ENCODE results near the gene KRTAP9-6.
"Not testable (repeated sequence)": the region's sequence is repeated elsewhere in the genome, so short reads cannot be mapped to it uniquely, and the experiment has no call there.

KRTAP9-6 gene

DNA sequence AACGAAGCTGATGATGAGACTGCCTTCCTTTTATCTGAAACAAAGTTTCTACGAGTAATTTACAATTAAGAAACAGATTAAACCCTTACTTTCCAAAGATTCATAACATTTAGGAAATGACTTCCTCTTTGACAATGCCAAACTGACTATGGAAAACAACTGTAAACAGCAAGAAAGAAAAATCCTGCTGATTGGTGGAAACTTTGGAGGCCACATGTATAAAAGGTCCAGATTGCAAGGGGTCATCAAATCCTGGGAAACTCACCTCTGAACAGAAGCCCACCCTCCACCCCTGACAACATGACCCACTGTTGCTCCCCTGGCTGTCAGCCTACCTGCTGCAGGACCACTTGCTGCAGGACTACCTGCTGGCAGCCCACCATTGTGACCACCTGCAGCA, at the start of gene KRTAP9-6:
TSS of gene KRTAP9-6 (plus strand) at position 301 of the 400 bp plus-strand sequence. CDS start at position 301, 0 bp downstream.
- no peak for DNase-seq (ENCODE audit: low spot score)

DNA sequence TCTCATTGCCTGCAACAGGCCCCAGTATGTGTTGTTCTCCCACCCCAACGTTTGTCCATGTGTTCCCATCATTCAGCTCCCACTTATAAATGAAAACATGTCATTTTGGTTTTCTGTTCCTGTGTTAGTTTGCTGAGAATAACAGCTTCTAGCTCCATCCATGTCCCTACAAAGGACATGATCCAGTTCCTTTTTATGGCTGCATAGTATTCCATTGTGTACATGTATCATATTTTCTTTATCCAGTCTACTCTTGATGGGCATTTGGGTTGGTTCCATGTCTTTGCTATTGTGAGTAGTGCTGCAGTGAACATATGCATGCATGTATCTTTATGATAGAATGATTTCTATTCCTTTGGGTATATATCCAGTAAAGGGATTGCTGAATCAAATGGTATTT, 49.5 kb upstream of the KRTAP9-6 start:
- no peak for DNase-seq (ENCODE audit: low spot score)

DNA sequence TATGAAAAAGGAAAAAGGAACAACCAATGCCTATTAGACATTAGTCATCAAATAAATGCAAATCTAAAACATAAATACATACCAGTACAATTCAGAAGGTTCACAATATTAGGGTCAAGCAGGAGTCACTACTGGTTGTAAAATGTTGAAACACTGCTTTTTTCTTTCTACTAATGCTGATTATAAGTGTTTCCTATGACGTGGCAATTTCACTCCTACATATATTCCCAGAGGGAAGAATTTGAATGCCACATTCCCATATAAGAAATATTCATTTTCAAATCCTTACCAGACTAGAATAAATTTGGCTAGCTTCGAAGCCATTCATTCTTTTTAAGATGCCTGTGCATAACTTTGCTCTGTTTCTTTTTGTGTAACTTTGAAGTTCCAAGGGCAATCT, 41.4 kb upstream of the KRTAP9-6 start:
- DNase-seq (ENCODE audit: low spot score): no peak

GRCh38 chr17:41226051-41226450, 39.1 kb upstream of the KRTAP9-6 start:
- no peak for DNase-seq (ENCODE audit: low spot score)

GRCh38 chr17:41226598-41227095, 38.5 kb upstream of the KRTAP9-6 start, which contains the start of gene KRTAP9-2:
TSS of gene KRTAP9-2 (plus strand) at chr17:41226648. CDS start at chr17:41226655, 7 bp downstream.
- not testable (repeated sequence) for DNase-seq (ENCODE audit: low spot score)

DNA sequence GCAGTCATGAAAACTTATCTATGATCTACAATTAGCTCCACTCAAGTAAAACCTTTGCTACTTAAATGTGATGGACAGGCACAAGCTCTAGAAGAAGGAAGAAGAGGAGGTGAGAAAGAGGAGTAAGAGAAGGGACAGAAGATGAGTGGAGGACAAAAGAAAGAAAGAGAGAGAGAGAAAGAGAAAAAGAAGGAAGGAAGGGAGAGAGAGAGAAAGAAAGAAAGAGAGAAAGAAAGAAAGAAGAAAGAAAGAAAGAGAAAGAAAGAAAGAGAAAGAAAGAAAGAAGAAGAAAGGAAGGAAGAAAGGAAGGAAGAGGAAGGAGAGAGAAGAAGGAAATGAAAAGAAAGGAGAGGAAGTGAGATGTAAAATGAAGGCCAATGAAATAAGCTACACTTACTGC, 35.1 kb upstream of the KRTAP9-6 start:
- no peak for DNase-seq (ENCODE audit: low spot score)

- DNase-seq (ENCODE audit: low spot score): no peak
Observed at GRCh38 chr17:41231731-41232130, 33.4 kb upstream of the KRTAP9-6 start.

- DNase-seq (ENCODE audit: low spot score): not testable (repeated sequence)
Observed at GRCh38 chr17:41232399-41233105, 32.6 kb upstream of the KRTAP9-6 start, which contains the start of gene KRTAP9-3. TSS of gene KRTAP9-3 (plus strand) at chr17:41232449. CDS start at chr17:41232502, 53 bp downstream.

- DNase-seq (ENCODE audit: low spot score): not testable (repeated sequence)
Observed at GRCh38 chr17:41237116-41237515, 28.1 kb upstream of the KRTAP9-6 start.

DNA sequence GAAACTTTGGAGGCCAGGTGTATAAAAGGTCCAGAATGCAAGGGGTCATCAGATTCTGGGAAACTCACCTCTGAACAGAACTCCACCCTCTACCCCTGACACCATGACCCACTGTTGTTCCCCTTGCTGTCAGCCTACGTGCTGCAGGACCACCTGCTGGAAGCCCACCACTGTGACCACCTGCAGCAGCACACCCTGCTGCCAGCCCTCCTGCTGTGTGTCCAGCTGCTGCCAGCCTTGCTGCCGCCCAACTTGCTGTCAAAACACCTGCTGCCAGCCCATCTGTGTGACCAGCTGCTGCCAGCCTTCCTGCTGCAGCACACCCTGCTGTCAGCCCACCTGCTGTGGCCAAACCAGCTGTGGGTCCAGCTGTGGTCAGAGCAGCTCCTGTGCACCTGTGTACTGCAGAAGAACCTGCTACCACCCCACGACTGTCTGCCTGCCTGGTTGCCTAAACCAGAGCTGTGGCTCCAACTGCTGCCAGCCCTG, 27.2 kb upstream of the KRTAP9-6 start, which contains the start of gene KRTAP9-8:
TSS of gene KRTAP9-8 (plus strand) at position 51 of the 489 bp plus-strand sequence. CDS start at position 104, 53 bp downstream.
- DNase-seq (ENCODE audit: low spot score): not testable (repeated sequence)

DNA sequence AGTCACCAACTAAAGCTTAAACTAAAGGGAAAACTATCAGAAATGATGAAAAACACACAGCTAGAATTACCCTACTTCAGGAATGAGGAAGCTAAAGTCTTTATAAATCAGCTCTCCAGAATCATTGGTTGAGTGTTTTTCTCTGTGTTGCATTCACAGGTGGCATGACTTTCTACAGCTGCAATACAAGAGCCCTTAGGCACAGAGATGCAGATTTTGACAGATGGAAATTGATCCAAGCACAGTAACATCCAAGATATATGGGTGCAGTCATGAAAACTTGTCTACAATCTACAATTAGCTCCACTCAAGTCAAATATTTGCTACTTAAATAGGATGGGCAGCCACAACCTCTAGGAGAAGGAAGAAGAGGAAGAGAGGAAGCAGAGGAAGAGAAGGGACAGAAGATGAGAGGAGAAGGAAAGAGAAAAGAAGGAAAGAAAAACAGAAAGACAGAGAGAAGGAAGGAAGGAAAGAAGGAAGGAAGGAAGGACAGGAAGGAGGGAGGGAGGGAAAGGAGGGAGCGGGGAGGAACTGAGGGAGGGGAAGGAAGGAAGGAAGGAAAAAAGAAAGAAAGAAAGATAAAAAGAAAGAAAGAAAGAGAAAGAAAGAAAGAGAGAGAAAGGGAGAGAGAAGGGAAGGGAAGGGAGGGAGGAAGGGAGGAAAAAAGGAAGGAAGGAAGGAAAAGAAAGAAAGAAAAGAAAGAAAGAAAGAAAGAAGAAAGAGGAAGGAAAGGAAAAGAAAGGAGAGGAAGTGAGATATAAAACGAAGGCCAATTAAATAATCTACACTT, 18.0 kb upstream of the KRTAP9-6 start:
- not testable (repeated sequence) for DNase-seq (ENCODE audit: low spot score)

GRCh38 chr17:41249637-41250240, 15.4 kb upstream of the KRTAP9-6 start, which contains the start of gene KRTAP9-4:
TSS of gene KRTAP9-4 (plus strand) at chr17:41249687. CDS start at chr17:41249721, 34 bp downstream.
- not testable (repeated sequence) for DNase-seq (ENCODE audit: low spot score)

GRCh38 chr17:41251261-41251660, 13.9 kb upstream of the KRTAP9-6 start:
- no peak for DNase-seq (ENCODE audit: low spot score)

DNA sequence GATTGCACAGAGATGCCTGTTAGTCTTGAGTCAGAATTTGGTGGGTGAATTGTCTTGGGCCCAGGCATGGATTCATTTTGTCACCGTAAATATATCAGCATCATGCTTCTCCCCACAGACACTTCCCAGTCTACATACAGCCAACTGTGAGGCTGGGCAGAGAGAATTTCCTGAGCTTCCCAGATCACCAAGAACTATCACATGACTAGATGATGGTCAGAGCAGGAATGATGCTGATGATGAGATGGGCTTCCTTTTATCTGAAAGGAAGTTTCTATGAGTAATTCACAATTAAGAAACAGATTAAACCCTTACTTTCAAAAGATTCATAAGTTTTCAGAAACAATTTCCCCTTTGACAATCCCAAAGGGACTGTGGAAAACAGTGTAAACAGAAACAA, 10.3 kb upstream of the KRTAP9-6 start:
- no peak for DNase-seq (ENCODE audit: low spot score)

DNA sequence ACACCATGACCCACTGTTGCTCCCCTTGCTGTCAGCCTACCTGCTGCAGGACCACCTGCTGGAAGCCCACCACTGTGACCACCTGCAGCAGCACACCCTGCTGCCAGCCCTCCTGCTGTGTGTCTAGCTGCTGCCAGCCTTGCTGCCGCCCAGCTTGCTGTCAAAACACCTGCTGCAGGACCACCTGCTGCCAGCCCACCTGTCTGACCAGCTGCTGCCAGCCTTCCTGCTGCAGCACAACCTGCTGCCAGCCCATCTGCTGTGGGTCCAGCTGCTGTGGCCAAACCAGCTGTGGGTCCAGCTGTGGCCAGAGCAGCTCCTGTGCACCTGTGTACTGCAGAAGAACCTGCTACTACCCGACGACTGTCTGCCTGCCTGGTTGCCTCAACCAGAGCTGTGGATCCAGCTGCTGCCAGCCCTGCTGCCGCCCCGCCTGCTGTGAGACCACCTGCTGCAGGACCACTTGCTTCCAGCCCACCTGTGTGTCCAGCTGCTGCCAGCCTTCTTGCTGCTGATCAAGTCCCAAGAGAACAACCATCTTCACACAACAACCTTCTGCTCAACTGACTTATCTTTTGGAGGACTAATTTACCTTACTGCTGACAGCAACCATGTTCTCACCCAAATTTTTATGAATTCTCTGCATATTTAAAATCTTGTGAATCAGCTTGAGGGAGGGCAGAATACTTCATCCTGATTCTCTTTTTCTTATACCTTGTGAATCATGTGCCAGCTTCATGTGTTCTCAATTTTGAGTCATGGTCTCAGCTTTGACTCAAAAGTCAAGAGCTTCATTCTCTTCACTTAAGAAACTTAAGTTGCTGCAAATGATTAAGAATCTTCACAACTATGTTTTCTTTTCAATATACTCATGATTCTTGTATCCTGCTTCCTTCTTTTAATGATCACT, 9.5 kb upstream of the KRTAP9-6 start, which contains the start of gene KRTAP9-9:
TSS of gene KRTAP9-9 (plus strand) at position 4 of the 910 bp plus-strand sequence.
- DNase-seq (ENCODE audit: low spot score): not testable (repeated sequence)

DNA sequence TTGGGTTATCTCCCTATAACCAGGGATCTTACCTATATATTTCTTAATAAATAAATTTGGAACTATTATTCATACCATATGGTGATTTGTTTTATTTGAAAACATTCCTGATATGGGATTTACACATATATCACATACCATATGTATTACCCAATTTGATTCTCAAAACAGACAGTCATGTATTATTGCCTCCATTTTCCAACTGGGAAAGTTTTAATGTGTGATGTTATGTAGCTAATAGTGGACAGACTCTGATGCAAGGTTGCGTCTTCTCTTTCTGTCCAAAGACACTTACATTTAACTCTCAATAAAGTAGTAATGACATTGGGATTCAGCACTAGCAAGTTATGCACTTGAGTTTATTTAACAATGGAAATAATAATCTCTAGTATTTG, 8.9 kb upstream of the KRTAP9-6 start:
- DNase-seq (ENCODE audit: low spot score): no peak

DNA sequence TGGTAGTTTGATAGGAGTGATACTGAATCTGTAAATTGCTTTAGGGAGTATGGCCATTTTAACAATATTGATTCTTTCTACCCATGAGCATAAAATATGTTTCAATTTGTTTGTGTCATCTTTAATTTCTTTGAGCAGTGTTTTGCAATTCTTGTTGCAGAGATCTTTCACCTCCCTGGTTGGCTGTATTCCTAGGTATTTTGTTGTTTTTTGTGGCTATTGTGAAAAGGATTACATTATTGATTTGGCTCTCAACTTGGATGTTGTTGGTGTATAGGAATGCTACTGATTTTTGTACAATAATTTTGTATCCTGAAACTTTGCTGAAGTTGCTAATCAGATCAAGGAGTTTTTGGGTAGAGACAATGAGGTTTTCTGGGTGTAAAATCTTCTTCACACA, 6.8 kb upstream of the KRTAP9-6 start:
- DNase-seq (ENCODE audit: low spot score): no peak

GRCh38 chr17:41263212-41263611, 2.0 kb upstream of the KRTAP9-6 start:
- no peak for DNase-seq (ENCODE audit: low spot score)

DNA sequence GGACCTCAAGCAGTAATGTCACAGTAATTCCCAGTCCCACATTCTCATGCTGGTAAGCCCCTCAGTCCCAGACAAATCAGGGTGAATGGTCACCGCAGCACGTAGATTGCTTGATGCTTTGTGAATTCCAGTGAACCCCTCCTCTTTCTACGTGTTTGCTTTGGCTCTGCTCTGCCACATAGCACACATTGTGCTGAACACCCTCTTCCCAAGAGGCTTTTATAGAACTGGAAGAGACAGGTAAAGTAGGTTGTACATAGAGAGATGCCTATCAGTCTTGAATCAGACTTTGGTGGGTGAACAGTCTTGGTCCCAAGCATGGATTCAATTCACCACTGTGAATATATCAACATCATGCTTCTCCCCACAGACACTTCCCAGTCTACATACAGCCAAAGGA, 579 bp upstream of the KRTAP9-6 start:
- no peak for DNase-seq (ENCODE audit: low spot score)

GRCh38 chr17:41267711-41268110, 2.5 kb downstream of the KRTAP9-6 start:
- no peak for DNase-seq (ENCODE audit: low spot score)

DNA sequence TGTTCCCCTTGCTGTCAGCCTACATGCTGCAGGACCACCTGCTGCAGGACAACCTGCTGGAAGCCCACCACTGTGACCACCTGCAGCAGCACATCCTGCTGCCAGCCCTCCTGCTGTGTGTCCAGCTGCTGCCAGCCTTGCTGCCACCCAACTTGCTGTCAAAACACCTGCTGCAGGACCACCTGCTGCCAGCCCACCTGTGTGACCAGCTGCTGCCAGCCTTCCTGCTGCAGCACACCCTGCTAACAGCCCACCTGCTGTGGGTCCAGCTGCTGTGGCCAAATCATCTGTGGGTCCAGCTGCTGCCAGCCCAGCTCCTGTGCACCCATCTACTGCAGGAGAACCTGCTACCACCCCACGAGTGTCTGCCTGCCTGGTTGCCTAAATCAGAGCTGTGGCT, 6.1 kb downstream of the KRTAP9-6 start:
- not testable (repeated sequence) for DNase-seq (ENCODE audit: low spot score)

All from NAMALWA (cell line).